GM13977 (cell line): Measurements from ENCODE around the gene MRAP.

Source experiments
- DNase-seq: peaks from one replicate; pipeline ENCODE4 v3.0.0; 2012; ENCODE audit warnings: low spot score
- CTCF ChIP-seq: IDR thresholded peaks from 2 replicates; pipeline ENCODE4 v1.5.1; 2012; ENCODE audit warnings: mild to moderate bottlenecking, control low read depth; ENCODE audit not compliant: insufficient read depth; ENCODE audit errors: extremely low read depth, missing control alignments
- in situ Hi-C: fragments of 300-500 bp; cut with MboI; formaldehyde crosslinking; loops from one replicate; pipeline ENCODE4 v1.12.0; 2022; ENCODE audit warnings: low sequenced_read_pairs, low pct_unique_long_range_greater_than_20kb, mixed read lengths, inconsistent platforms; ENCODE audit not compliant: unreplicated experiment

MRAP gene

GRCh38 chr21:32359719-32360260 is 61.1 kb downstream of the MRAP start:
- in situ Hi-C loops: no loop called here
- TF ChIP-seq CTCF: peak; percentile 21
- no peak for DNase-seq

- in situ Hi-C loops: no loop called here
- TF ChIP-seq CTCF: no peak
- DNase-seq: no peak
Observed at GRCh38 chr21:32360401-32360975, 61.8 kb downstream of the MRAP start.
